Fibroblast of mammary gland (primary cell): Measurements from ENCODE around the gene CFAP92.

Experiments
- DNase-seq: peaks from one replicate; pipeline ENCODE4 v3.0.0-alpha.2; 2010; ENCODE audit warnings: low read depth
- H3K4me3 ChIP-seq: 2 replicates; pipeline ENCODE4 v1.5.1; 2011; ENCODE audit warnings: low read depth, mild to moderate bottlenecking, low read length, moderate library complexity; ENCODE audit not compliant: control insufficient read depth
- TF ChIP-seq, protein P1 (sequence below): conservative IDR thresholded peaks from 2 replicates; pipeline ENCODE4 v1.5.1; 2011; ENCODE audit warnings: low read depth, low read length, inconsistent platforms; ENCODE audit not compliant: control insufficient read depth, insufficient read depth

The CFAP92 gene

GRCh38 chr3:128919988-128920387 lies 73.9 kb downstream of the CFAP92 start:
- TF ChIP-seq, protein P1, sequence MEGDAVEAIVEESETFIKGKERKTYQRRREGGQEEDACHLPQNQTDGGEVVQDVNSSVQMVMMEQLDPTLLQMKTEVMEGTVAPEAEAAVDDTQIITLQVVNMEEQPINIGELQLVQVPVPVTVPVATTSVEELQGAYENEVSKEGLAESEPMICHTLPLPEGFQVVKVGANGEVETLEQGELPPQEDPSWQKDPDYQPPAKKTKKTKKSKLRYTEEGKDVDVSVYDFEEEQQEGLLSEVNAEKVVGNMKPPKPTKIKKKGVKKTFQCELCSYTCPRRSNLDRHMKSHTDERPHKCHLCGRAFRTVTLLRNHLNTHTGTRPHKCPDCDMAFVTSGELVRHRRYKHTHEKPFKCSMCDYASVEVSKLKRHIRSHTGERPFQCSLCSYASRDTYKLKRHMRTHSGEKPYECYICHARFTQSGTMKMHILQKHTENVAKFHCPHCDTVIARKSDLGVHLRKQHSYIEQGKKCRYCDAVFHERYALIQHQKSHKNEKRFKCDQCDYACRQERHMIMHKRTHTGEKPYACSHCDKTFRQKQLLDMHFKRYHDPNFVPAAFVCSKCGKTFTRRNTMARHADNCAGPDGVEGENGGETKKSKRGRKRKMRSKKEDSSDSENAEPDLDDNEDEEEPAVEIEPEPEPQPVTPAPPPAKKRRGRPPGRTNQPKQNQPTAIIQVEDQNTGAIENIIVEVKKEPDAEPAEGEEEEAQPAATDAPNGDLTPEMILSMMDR: no peak
- no peak for DNase-seq
- no peak overlapping the region for H3K4me3 ChIP-seq

- H3K4me3 ChIP-seq: no peak overlapping the region
- TF ChIP-seq, protein P1: no peak
- DNase-seq: no peak
These were observed 76.6 kb downstream of the CFAP92 start for GRCh38 chr3:128917291-128917690.

DNA sequence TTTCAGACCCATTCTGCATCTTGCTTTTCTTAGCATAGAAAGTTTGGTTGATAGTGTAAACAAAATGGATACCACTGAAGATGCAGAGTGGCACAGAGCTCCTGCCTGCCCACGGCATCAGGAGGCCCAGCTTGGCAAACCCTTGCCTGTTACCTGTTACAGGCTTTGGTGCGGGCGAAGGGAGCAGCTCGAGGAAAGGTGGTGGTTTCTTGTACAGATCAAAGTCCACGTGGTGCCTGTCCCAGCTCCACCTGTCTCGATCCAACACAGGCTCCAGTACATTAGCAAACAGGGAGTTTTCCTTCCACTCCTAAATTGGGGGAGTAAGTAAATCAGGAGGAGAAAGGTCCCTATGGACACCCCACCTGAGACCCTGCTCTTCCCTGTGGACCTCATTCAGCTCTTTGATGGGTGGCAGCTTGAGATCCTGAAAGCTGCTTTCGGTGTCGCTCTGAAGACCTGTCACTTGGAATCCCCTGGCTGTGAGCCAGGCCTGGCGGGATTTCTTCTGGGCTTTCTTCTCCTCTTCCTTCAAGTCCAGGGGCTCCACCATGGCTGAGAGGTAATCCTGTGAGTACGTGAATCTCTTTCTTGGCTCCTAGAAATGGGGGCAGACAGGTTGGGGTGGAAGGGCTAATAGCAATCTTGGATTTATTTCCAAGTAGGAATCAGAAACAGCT lies 78.8 kb downstream of the CFAP92 start:
- no peak overlapping the region for H3K4me3 ChIP-seq
- TF ChIP-seq, protein P1: no peak

DNA sequence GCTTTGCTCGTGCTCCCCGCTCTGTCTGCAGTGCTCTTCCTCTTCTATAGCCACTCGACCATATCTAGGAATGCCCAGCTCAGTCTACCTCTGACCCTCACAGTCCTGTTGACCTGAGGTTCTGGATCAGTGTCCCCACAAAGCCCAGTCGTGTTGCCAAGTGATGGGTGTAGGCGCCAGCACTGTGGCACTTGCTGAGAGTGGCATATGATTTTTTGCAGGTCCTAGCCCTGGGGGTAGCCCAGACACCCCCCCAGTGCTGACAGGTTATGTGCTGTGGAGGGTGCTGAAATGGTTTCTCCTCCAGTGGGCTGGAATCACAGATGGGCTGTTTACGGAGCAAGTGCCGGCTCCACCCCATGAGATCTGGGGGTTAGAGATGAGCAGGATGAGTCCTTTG lies 82.0 kb downstream of the CFAP92 start:
- DNase-seq: no peak

More for the DNA sequence above, 78.8 kb downstream of the CFAP92 start:
- no peak for DNase-seq

GRCh38 chr3:128910006-128910405 lies 83.9 kb downstream of the CFAP92 start:
- H3K4me3 ChIP-seq: no peak overlapping the region
- TF ChIP-seq, protein P1: no peak
- no peak for DNase-seq

More for the DNA sequence above, 82.0 kb downstream of the CFAP92 start:
- TF ChIP-seq, protein P1: no peak
- no peak overlapping the region for H3K4me3 ChIP-seq

DNA sequence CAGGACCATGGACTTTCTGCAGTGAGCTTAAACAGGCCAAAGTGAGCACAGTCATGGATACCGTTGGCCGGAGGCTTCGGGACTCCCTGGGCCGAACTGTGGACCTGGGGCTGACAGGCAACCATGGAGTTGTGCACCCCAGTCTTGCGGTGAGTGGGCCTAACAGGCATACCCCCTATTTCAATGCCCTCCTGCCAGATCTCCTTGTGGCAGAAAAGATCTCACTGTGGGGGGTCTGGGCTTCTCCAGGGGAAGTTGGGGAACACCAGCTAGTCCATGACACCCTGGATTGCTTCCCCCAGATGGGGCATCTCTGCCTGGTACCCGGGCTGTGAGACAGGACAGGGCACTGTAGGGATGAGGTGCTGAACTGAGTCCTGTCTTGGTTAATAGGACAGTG lies 84.9 kb downstream of the CFAP92 start:
- no peak overlapping the region for H3K4me3 ChIP-seq
- DNase-seq: no peak
- TF ChIP-seq, protein P1: no peak
